Measurements from ENCODE around the gene KCTD16.

DNA sequence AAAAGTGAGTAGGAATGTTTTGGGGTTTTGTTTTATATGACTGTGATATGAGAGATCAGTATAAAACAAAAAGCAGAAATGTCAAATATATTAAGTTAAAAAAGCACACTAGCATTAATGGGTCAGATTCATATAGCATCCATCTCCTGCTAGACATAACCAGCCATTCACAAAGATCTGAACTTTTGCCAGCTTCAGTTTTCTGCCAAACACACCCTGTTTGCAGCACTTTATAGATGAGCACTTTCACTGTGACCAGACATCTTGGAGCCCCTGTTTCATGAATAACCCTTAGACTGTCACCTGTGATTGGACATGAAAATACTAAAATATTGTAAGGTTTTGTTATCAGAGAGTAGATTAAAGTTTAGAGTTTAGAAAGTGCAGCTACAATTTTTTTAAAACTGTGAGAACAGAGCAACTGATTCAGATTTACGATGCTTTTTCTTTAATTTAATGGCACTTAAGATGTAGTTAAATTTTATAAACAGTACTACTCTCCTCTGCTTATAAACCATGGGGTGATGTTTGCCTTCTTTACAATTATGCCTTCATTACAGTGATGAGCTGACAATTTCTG is 142.6 kb downstream of the KCTD16 start:
- TF ChIP-seq, protein P1, sequence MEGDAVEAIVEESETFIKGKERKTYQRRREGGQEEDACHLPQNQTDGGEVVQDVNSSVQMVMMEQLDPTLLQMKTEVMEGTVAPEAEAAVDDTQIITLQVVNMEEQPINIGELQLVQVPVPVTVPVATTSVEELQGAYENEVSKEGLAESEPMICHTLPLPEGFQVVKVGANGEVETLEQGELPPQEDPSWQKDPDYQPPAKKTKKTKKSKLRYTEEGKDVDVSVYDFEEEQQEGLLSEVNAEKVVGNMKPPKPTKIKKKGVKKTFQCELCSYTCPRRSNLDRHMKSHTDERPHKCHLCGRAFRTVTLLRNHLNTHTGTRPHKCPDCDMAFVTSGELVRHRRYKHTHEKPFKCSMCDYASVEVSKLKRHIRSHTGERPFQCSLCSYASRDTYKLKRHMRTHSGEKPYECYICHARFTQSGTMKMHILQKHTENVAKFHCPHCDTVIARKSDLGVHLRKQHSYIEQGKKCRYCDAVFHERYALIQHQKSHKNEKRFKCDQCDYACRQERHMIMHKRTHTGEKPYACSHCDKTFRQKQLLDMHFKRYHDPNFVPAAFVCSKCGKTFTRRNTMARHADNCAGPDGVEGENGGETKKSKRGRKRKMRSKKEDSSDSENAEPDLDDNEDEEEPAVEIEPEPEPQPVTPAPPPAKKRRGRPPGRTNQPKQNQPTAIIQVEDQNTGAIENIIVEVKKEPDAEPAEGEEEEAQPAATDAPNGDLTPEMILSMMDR (IDR thresholded peaks at IDR 0.05; ENCODE audit: poor library complexity): no peak
- no peak for TF ChIP-seq EZH2 (IDR thresholded peaks at IDR 0.05; ENCODE audit: borderline replicate concordance)
- TF ChIP-seq EZH2phosphoT487 (IDR thresholded peaks at IDR 0.05; ENCODE audit: low read depth, severe bottlenecking, unreplicated experiment): no peak
